HG03196 (cell line): ENCODE results near the gene CNGA3.

ENCODE experiments used
- ATAC-seq: cut with Tn5 transposase; IDR thresholded peaks from one replicate; pipeline ENCODE4 v1.9.1; 2021; ENCODE audit not compliant: unreplicated experiment

CNGA3 gene

GRCh38 chr2:98327776-98328175, 18.5 kb upstream of the CNGA3 start:
- no peak for ATAC-seq

GRCh38 chr2:98329549-98329948, 16.7 kb upstream of the CNGA3 start:
- ATAC-seq, result no peak

GRCh38 chr2:98332989-98333388, 13.3 kb upstream of the CNGA3 start:
- ATAC-seq, result no peak

DNA sequence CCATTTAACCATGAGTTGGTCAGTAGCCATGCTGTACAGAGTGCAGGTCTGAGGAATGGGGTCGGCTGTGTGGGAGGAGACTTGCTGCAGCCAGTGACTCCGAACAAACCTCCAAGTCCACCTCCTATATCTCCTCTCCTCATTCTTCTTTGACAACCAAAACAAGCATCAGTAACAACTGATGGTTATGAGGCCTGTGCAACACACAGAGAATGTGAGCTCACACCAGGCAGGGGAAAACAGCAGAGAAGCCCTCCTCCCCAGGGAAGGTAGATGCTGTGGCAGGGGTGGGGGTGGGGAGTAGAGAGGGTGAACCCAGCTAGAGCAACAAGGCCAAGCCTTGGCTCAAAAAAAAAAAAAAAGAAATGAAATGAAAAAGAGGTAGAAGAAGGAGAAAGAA, 12.3 kb upstream of the CNGA3 start:
- no peak for ATAC-seq

DNA sequence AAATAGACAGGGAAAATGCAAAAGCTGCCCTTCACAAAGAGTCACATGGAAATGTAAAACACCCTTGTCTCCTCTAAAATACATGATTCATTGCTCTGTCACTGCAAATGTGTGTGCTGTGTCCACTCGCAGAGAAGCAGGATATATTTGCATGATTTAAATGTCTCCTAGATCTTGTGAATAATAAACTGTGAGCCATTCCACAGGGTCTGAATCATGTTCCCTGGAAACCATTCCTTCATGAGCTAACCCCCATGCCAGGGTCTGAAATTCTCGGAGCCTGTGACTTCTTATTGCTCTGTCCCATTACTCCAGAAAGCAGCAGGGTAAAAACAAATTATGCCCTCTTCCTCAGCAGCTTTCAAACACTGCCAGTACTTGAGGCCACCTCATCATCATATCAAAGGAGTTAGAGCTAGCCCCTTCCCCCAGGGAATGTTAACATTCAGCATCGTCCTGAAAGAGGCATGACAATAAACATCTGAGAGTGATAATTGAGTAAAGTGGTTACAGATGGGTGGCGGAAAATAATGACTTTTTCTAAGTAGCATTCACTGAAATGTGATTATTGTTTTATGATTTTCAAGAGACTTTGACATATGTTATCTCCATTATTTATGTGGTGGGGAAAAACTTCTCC, 11.7 kb upstream of the CNGA3 start:
- no peak for ATAC-seq

- no peak for ATAC-seq
Measured at GRCh38 chr2:98335271-98335670, 11.0 kb upstream of the CNGA3 start.

GRCh38 chr2:98341241-98341640, 5.0 kb upstream of the CNGA3 start:
- no peak for ATAC-seq

- ATAC-seq, result no peak
Measured at GRCh38 chr2:98343285-98343684, 3.0 kb upstream of the CNGA3 start.

DNA sequence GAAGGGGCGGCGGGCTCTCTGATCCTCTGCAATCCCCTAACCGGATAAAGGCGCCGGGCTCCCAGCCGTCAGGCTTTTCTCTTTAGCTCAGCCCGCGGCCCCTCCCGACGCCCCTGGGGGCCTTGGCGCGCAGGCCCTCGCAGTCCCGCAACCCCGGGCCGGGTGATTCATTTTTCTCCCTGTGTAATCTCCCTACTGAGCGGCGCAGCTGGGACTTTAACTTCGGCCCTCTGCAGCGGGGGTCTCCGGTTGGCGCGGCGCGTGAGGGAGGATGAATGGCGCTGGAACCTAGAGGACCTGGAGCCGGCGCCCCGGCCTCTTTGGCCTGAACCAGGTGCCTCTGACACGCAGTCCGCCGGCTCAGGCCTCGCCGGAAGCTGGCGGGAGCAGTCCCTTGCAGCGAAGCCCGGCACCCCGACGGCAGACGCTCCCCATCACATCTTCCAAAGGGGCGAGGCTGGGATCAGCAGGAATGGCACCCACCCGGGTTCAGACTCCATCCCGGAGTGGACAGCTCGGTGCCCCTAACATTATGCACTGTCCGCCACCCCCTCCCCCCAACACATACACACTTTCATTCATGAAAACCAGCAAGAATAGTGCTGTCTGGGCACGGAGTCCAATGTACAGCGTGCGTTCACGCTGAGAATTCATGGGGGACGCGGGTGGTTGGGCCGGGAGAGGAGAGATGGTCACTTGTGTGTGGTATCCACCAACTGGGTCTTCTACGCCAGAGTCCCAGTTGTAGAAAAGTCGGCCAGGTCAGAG, 1.2 kb downstream of the CNGA3 start:
- no peak for ATAC-seq

GRCh38 chr2:98348066-98348561, 1.9 kb downstream of the CNGA3 start:
- no peak for ATAC-seq

DNA sequence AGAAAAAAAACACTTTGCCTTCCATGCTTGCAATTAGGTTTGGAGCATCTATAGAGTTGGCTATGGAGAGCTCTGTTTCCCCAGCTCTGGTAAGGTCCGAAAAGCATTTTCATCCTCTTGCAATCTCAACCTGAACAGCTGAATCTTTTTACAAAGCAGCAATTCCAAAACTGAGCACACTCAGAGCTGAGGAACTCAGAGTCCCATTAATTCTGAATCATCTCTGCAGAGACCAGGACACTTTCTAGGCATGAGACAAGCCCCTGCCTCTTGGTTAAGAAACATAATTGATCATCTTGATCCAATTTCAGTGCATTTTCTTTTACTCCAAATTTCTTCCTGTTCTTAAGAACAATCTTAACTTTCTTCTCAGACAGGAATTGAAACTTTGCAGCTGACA, 4.2 kb downstream of the CNGA3 start:
- ATAC-seq, result no peak

- ATAC-seq, result no peak
Measured at GRCh38 chr2:98355881-98356280, 9.6 kb downstream of the CNGA3 start.

- no peak for ATAC-seq
Measured at GRCh38 chr2:98356729-98357128, 10.5 kb downstream of the CNGA3 start.

GRCh38 chr2:98357849-98358248, 11.6 kb downstream of the CNGA3 start:
- no peak for ATAC-seq

- no peak for ATAC-seq
Measured at GRCh38 chr2:98359986-98360385, 13.7 kb downstream of the CNGA3 start.

DNA sequence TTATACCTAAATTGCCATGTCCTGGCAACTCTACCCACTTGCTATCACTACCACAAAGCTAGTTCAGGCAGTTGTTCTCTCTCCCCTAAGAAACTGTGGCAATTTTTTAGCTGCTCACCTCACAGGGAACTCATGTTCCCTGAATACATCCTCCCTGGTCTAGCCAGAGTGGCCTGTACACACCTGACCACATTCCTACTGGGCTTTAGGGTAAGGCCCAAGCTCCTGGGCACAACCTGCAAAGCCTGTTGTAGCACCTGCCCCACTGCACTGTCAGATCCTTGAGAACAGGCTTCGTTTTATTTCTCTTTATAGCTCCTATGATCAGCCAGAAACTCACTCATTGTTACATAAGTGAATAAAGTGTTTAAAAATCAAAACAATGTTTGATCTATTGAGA, 21.5 kb downstream of the CNGA3 start:
- ATAC-seq, result no peak

DNA sequence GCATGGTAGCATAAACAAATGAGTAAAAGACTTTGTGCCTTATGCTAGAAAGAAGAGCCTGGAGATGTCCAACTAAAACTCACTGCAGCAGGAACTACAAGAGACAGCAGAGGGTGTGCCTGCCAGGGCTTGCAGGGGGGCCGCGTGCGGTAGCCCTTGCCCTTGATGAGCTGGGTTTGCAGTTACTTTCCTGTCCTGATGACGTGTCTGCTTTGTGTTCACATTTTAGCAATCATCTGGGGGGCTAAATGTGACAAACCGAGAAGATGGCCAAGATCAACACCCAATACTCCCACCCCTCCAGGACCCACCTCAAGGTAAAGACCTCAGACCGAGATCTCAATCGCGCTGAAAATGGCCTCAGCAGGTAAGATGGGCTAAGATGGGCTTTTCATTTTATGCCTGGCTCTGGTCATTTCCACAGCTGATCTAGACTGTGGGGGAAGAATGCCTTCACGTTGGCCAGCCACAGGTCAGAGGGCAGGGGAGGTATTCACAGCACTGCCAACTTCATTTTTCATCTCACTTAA, 23.5 kb downstream of the CNGA3 start:
- ATAC-seq, result no peak

GRCh38 chr2:98372121-98372520, 25.9 kb downstream of the CNGA3 start:
- ATAC-seq, result no peak

DNA sequence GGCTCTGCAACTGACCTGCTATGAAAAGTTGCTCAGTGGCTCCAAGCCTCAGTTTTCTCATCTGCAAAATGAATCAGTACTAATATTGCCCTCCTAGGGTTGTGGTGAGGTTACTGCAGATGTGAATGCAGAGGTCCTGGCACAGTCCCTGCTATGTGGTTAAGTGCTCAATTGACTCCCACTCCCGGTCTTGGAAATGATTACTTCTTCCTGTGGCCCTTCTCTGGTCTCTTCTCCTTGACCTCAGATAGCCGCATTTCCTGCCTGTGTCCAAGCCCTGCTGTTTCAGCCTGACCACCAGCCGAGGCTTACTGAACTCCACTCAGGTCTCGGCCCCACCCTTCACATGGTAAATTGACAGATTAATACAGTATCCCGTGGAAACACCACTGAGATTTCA, 26.3 kb downstream of the CNGA3 start:
- ATAC-seq, result no peak

DNA sequence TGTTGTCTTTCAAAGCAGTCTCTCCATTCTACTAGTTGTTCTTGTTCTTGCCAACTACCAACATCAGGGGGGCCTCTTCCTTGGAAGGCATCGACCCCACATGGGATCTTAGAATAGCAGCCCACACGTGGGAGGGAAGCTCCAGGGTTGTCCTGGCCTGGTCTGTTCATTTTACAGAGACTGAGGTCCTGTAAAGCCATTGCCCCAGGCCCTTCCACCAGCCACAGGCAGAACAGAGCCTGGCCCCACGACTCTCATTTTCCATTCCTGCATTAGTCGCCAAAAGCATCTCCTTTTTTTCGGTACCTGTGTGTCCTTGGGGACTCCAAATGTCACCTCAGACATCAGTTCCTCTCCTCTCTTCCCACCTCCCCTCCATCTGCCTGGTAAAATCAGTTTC, 28.0 kb downstream of the CNGA3 start:
- ATAC-seq, result no peak

GRCh38 chr2:98374958-98375570, 28.8 kb downstream of the CNGA3 start:
- ATAC-seq, result no peak
